ENCODE results near the gene TMEM183A.

GRCh38 chr1:203002951-203003350 lies 4.2 kb upstream of the TMEM183A start:
- no peak for TF ChIP-seq CTCF (IDR thresholded peaks at IDR 0.05; ENCODE audit: insufficient read depth, low read length, poor library complexity, severe bottlenecking)
- no peak for TF ChIP-seq EZH2phosphoT487 (conservative IDR thresholded peaks at IDR 0.05; ENCODE audit: low read length)
